Endothelial cell of umbilical vein (primary cell): ENCODE data around the gene C6. TPM values are rescaled to one million over a fixed set of nuclear protein-coding genes. Genes with fewer than 3 reads are reported as not detected.

Experiments
- BruUV-seq: library from RNA; stranded (reverse); fragments of 400-500 nt; replicated peaks from 2 replicates; lab custom pipeline; 2021; lab: Mats Ljungman, UMichigan
- CTCF ChIA-PET: fragments of 300-600, 350-600 bp; sonication (Branson Sonifier 250); formaldehyde crosslinking; loops from one replicate; lab custom pipeline; 2021; ENCODE audit warnings: antibody characterized with exemption, inconsistent platforms; lab: Charles Lee
- POLR2A ChIA-PET: fragments of 300-600, 350-600 bp; sonication (Branson Sonifier 250); formaldehyde crosslinking; loops from one replicate; lab custom pipeline; 2021; ENCODE audit warnings: antibody characterized with exemption, inconsistent platforms; lab: Charles Lee
- DNase-seq: peaks from one replicate; pipeline ENCODE4 v3.0.0-alpha.2; 2011; ENCODE audit warnings: low read depth, low spot score
- FAIRE-seq: peaks from 2 replicates; lab custom pipeline; 2011; peaks lifted over from hg19 to GRCh38; lab: Jason Lieb, UNC
- H2AFZ ChIP-seq: 2 replicates; pipeline ENCODE4 v1.6.0; 2012; ENCODE audit warnings: low read depth, low read length, control low read depth, inconsistent platforms
- H3K27ac ChIP-seq: 2 replicates; pipeline ENCODE4 v1.5.1; 2011; ENCODE audit warnings: low read depth, mild to moderate bottlenecking, control low read depth, low read length, moderate library complexity; ENCODE audit not compliant: insufficient read depth
- H3K27me3 ChIP-seq, 2 experiments: 2 replicates each; pipeline versions ENCODE4 v1.6.0 to v1.6.1; 2011; ENCODE audit warnings: low read length in 2 of 2, mixed read lengths in 1 of 2; ENCODE audit not compliant: control insufficient read depth in 2 of 2, insufficient read depth in 2 of 2
- H3K36me3 ChIP-seq, 2 experiments: 2 replicates in 1 of 2; 3 replicates in 1 of 2; pipeline ENCODE4 v1.5.1; 2011; ENCODE audit warnings: low read length in 2 of 2, mild to moderate bottlenecking in 1 of 2, moderate library complexity in 1 of 2; ENCODE audit not compliant: control insufficient read depth in 2 of 2, insufficient read depth in 2 of 2; ENCODE audit errors: extremely low read depth in 1 of 2
- H3K4me1 ChIP-seq: 3 replicates; pipeline ENCODE4 v1.5.1; 2011; ENCODE audit warnings: mild to moderate bottlenecking, low read length; ENCODE audit not compliant: control insufficient read depth, insufficient read depth; ENCODE audit errors: extremely low read depth
- H3K4me2 ChIP-seq: 2 replicates; pipeline ENCODE4 v1.6.1; 2011; ENCODE audit warnings: low read length, control low read depth, mixed read lengths; ENCODE audit not compliant: insufficient read depth
- H3K4me3 ChIP-seq, 3 experiments: fragments of 200-600 bp in 1 of 3; sonication (generic), shearing (Covaris generic) in 1 of 3; replicated peaks in 1 of 3; 2 replicates each; pipeline ENCODE4 v1.5.1; 2011 to 2016; ENCODE audit warnings: control low read depth in 3 of 3, low read length in 3 of 3, mild to moderate bottlenecking in 2 of 3, inconsistent platforms in 1 of 3, low read depth in 1 of 3, moderate library complexity in 1 of 3; ENCODE audit not compliant: insufficient read depth in 1 of 3
- H3K79me2 ChIP-seq: 2 replicates; pipeline ENCODE4 v1.6.0; 2012; ENCODE audit warnings: low read length, inconsistent platforms; ENCODE audit not compliant: control insufficient read depth, insufficient read depth
- H3K9ac ChIP-seq: replicated peaks from 2 replicates; pipeline ENCODE3; 2011; ENCODE audit warnings: low read length, control low read depth; ENCODE audit not compliant: insufficient read depth; ENCODE audit errors: extremely low read depth
- H3K9me1 ChIP-seq: replicated peaks from 3 replicates; pipeline ENCODE4 v1.6.0; 2011; ENCODE audit warnings: mild to moderate bottlenecking, low read length; ENCODE audit not compliant: control insufficient read depth, insufficient read depth; ENCODE audit errors: extremely low read depth
- H3K9me3 ChIP-seq: replicated peaks from 2 replicates; pipeline ENCODE4 v1.5.1; 2012; ENCODE audit warnings: low read length, inconsistent platforms; ENCODE audit not compliant: control insufficient read depth, insufficient read depth
- H4K20me1 ChIP-seq: replicated peaks from 2 replicates; pipeline ENCODE3; 2011; ENCODE audit warnings: mild to moderate bottlenecking, low read length; ENCODE audit not compliant: control insufficient read depth, insufficient read depth; ENCODE audit errors: extremely low read depth
- EZH2 ChIP-seq: IDR thresholded peaks from 2 replicates; pipeline ENCODE4 v1.6.1; 2012; ENCODE audit warnings: borderline replicate concordance, low read depth, mild to moderate bottlenecking, moderate library complexity, low read length, inconsistent platforms; ENCODE audit not compliant: severe bottlenecking
- FOS ChIP-seq: IDR thresholded peaks from 2 replicates; pipeline ENCODE4 v1.6.1; 2011; ENCODE audit warnings: mild to moderate bottlenecking, low read length, moderate library complexity, borderline replicate concordance; ENCODE audit not compliant: insufficient read depth
- GATA2 ChIP-seq: IDR thresholded peaks from 2 replicates; pipeline ENCODE4 v1.7.0; 2011; ENCODE audit warnings: low read depth, mild to moderate bottlenecking, moderate library complexity, mixed read lengths, low read length; ENCODE audit not compliant: insufficient read length, insufficient read depth
- JUN ChIP-seq: IDR thresholded peaks from 2 replicates; pipeline ENCODE4 v1.6.1; 2011; ENCODE audit warnings: borderline replicate concordance, low read depth; ENCODE audit not compliant: insufficient read length, insufficient read depth
- MYC ChIP-seq: IDR thresholded peaks from one replicate; pipeline ENCODE4 v1.6.1; 2011; ENCODE audit warnings: mild to moderate bottlenecking, low read depth, low read length
- POLR2A ChIP-seq: IDR thresholded peaks from 2 replicates; pipeline ENCODE4 v1.6.1; 2012; ENCODE audit warnings: low read depth, mild to moderate bottlenecking, control low read depth, low read length
- POLR2AphosphoS5 ChIP-seq: IDR thresholded peaks from 2 replicates; pipeline ENCODE4 v1.6.1; 2012; ENCODE audit warnings: low read depth, mild to moderate bottlenecking, control low read depth, low read length, moderate library complexity; ENCODE audit not compliant: insufficient read depth
- dilution Hi-C: fragments of 300-500 bp; cut with MboI; formaldehyde crosslinking; loops from one replicate; pipeline ENCODE4 v1.15.0; 2019; ENCODE audit warnings: low sequenced_read_pairs; ENCODE audit not compliant: extremely low pct_ligation_motif_present
- intact Hi-C: fragments of 100-400 bp; cut with micrococcal nuclease; formaldehyde crosslinking; loops from one replicate; pipeline ENCODE4 v1.10.0; 2022
- polyA plus RNA-seq, 4 experiments: library from polyadenylated mRNA; depleted of rRNA in 3 of 4; stranded (reverse) in 3 of 4; unstranded in 1 of 4; fragments of >200 nt; gene quantifications; 2 replicates each; pipeline versions ENCODE4 v1.2.1 to v1.2.3, GENCODE V29; 2011 to 2012; ENCODE audit warnings: missing spikeins in 1 of 4
- total RNA-seq: library from RNA; stranded (reverse); gene quantifications from 2 replicates; pipeline ENCODE4 v1.2.3, GENCODE V29; 2021
- TF ChIP-seq, protein P1 (sequence below), 2 donors: IDR thresholded peaks; 1 replicate in 1 of 2; 2 replicates in 1 of 2; pipeline ENCODE4 v1.5.1; 2011; ENCODE audit warnings: low read length in 2 of 2, mild to moderate bottlenecking in 2 of 2, moderate library complexity in 2 of 2, control low read depth in 1 of 2, inconsistent platforms in 1 of 2, low read depth in 1 of 2; ENCODE audit not compliant: insufficient read depth in 1 of 2; ENCODE audit errors: extremely low read depth in 1 of 2
- TF ChIP-seq, protein P2 (sequence below): IDR thresholded peaks from 2 replicates; pipeline ENCODE4 v1.6.1; 2011; ENCODE audit not compliant: insufficient read depth, insufficient read length

Gene C6
- total and polyA plus RNA-seq, 2 donors (not counting 3 experiments of a cell fraction or from before 2014, with no cell fraction given): not detected

DNA sequence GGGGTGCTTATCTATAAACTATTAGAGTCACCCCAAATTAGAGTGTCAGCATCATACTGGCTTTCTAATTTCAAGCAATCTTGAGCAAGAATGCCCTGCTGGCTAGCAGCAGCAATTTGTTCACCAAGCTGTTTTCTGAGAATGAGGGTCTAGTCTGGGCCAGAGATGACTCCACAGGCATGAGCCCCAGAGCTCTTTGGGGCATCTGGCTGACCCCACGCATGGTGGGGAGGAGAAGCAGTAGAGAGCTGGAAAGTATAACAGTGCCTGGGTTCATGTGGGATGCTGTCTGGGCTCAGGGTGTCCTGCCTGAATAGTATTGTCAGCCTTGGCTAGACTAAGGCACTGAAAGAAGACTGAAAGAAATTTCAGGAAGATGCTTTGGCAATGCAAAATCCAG is 64.9 kb downstream of the C6 start:
- no peak for FAIRE-seq
- intact Hi-C loops: no loop called here
- no peaks in the 10 kb centered on the region for H3K9me1 ChIP-seq

More for the DNA sequence above, 64.9 kb downstream of the C6 start:
- Histone ChIP-seq H2AFZ (no peak overlapping the region), H3K4me3 (no peak overlapping the region), H3K4me2 (no peak overlapping the region), H3K36me3 (no peaks in the 10 kb centered on the region), H4K20me1 (no peaks in the 10 kb centered on the region), H3K79me2 (no peaks in the 10 kb centered on the region), H3K9me3 (no peaks in the 10 kb centered on the region), H3K27me3 (no peaks in the 10 kb centered on the region), H3K4me1 (no peaks in the 10 kb centered on the region), H3K9ac (no peak overlapping the region), H3K27ac (no peak overlapping the region)
- no TSS peak for BruUV-seq
- DNase-seq: no peak
- dilution Hi-C loops: no loop called here
- TF ChIP-seq JUN (no peak), FOS (no peak), POLR2A (no peak), MYC (no peak), POLR2AphosphoS5 (no peak), GATA2 (no peak), EZH2 (no peak)
- TF ChIP-seq, protein P1, sequence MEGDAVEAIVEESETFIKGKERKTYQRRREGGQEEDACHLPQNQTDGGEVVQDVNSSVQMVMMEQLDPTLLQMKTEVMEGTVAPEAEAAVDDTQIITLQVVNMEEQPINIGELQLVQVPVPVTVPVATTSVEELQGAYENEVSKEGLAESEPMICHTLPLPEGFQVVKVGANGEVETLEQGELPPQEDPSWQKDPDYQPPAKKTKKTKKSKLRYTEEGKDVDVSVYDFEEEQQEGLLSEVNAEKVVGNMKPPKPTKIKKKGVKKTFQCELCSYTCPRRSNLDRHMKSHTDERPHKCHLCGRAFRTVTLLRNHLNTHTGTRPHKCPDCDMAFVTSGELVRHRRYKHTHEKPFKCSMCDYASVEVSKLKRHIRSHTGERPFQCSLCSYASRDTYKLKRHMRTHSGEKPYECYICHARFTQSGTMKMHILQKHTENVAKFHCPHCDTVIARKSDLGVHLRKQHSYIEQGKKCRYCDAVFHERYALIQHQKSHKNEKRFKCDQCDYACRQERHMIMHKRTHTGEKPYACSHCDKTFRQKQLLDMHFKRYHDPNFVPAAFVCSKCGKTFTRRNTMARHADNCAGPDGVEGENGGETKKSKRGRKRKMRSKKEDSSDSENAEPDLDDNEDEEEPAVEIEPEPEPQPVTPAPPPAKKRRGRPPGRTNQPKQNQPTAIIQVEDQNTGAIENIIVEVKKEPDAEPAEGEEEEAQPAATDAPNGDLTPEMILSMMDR (IDR thresholded peaks at IDR 0.05; ENCODE audit: extremely low read depth in 1 of 2, insufficient read depth in 1 of 2, low read depth in 1 of 2, low read length in 2 of 2): no peak
- TF ChIP-seq, protein P2, sequence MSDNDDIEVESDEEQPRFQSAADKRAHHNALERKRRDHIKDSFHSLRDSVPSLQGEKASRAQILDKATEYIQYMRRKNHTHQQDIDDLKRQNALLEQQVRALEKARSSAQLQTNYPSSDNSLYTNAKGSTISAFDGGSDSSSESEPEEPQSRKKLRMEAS: no peak
- POLR2A ChIA-PET: no interaction called here
- CTCF ChIA-PET: no interaction called here
